GM12891 (cell line): ENCODE measurements around the gene PDHX.

Source experiments
- POLR2A ChIP-seq: IDR thresholded peaks from 2 replicates; pipeline ENCODE4 v1.6.1; 2011; ENCODE audit warnings: low read depth, low read length, control low read depth
- POLR2AphosphoS5 ChIP-seq: IDR thresholded peaks from 2 replicates; pipeline ENCODE4 v1.6.1; 2011; ENCODE audit warnings: low read depth, low read length, control low read depth
- POU2F2 ChIP-seq: IDR thresholded peaks from 2 replicates; pipeline ENCODE4 v1.6.1; 2011; ENCODE audit warnings: low read depth, mild to moderate bottlenecking, control low read depth, low read length, moderate library complexity
- SPI1 ChIP-seq: IDR thresholded peaks from 2 replicates; pipeline ENCODE4 v1.6.1; 2011; ENCODE audit warnings: low read depth, low read length, control low read depth
- TAF1 ChIP-seq: IDR thresholded peaks from 2 replicates; pipeline ENCODE4 v1.6.1; 2011; ENCODE audit warnings: low read depth, low read length, control low read depth

GRCh38 chr11:34877375-34877975 lies 38.9 kb upstream of the PDHX start:
- TF ChIP-seq POLR2A (no peak), TAF1 (no peak), POLR2AphosphoS5 (no peak), SPI1 (no peak), POU2F2 (no peak)
